H1 (cell line): Measurements from ENCODE around the gene NMRK1. TPM values are rescaled to one million over a fixed set of nuclear protein-coding genes. Genes with fewer than 3 reads are reported as not detected.

Experiments
- EP300 ChIP-seq, 2 experiments: IDR thresholded peaks; 1 replicate in 1 of 2; 2 replicates in 1 of 2; pipeline ENCODE4 v1.6.1; 2011 to 2012; ENCODE audit warnings: low read depth in 2 of 2, low read length in 2 of 2, mild to moderate bottlenecking in 2 of 2, borderline replicate concordance in 1 of 2, inconsistent platforms in 1 of 2, moderate library complexity in 1 of 2
- GTF2F1 ChIP-seq: IDR thresholded peaks from 2 replicates; pipeline ENCODE4 v1.6.1; 2012; ENCODE audit warnings: low read depth, low read length, improper control_type of control experiment, borderline replicate concordance
- JUND ChIP-seq: IDR thresholded peaks from 2 replicates; pipeline ENCODE4 v1.6.1; 2011; ENCODE audit warnings: mild to moderate bottlenecking, improper control_type of control experiment, low read length
- KDM1A ChIP-seq: fragments of 200-600, 300-600 bp; sonication (generic); IDR thresholded peaks from 2 replicates; pipeline ENCODE4 v1.7.1; 2016; ENCODE audit warnings: mild to moderate bottlenecking, low read length, borderline replicate concordance
- PHF8 ChIP-seq: fragments of 200-600 bp; sonication (generic); conservative IDR thresholded peaks from 2 replicates; pipeline ENCODE4 v1.7.1; 2012; ENCODE audit warnings: low read depth, mild to moderate bottlenecking, inconsistent platforms, low read length, moderate library complexity
- RAD21 ChIP-seq, 2 experiments: IDR thresholded peaks in 1 of 2; conservative IDR thresholded peaks in 1 of 2; 2 replicates each; pipeline ENCODE4 v1.6.1; 2011; ENCODE audit warnings: low read depth in 2 of 2, low read length in 2 of 2, improper control_type of control experiment in 1 of 2, inconsistent platforms in 1 of 2, mild to moderate bottlenecking in 1 of 2, moderate library complexity in 1 of 2
- SIN3A ChIP-seq, 2 experiments: IDR thresholded peaks in 1 of 2; conservative IDR thresholded peaks in 1 of 2; 2 replicates each; pipeline ENCODE4 v1.6.1; 2011 to 2012; ENCODE audit warnings: low read length in 2 of 2, improper control_type of control experiment in 1 of 2, low read depth in 1 of 2, mild to moderate bottlenecking in 1 of 2
- polyA plus RNA-seq, 7 experiments: library from polyadenylated mRNA; depleted of rRNA in 3 of 7; stranded (reverse) in 5 of 7; unstranded in 2 of 7; fragments of >200 nt in 5 of 7; fragments of 200-250 nt in 2 of 7; gene quantifications; 1 replicate in 5 of 7; 2 replicates in 1 of 7; 4 replicates in 1 of 7; pipeline versions ENCODE4 v1.2.1 to v1.2.3, GENCODE V29; 2011 to 2013; ENCODE audit warnings: missing spikeins in 2 of 7, mixed read lengths in 2 of 7
- total RNA-seq: library from RNA; stranded (reverse); fragmentation: NEBNext Ultra II Directional; extraction: Animal tissue kit (Norgen Biotek cat#: 25700); gene quantifications from 2 replicates; pipeline ENCODE4 v1.2.1, GENCODE V29; 2021
- TF ChIP-seq, protein P1 (sequence below): fragments of 300-600 bp; sonication (generic); IDR thresholded peaks from 2 replicates; pipeline ENCODE4 v1.7.1; 2012; ENCODE audit warnings: low read length, moderate library complexity, mild to moderate bottlenecking, inconsistent platforms; ENCODE audit not compliant: insufficient replicate concordance
- TF ChIP-seq, protein P2 (sequence below): IDR thresholded peaks from 2 replicates; pipeline ENCODE4 v1.6.1; 2012; ENCODE audit warnings: low read length, inconsistent platforms

NMRK1 gene
- total and polyA plus RNA-seq, 2 of the 8 experiments (the other 6 are each of a cell fraction or from before 2014, with no cell fraction given): 5.8 to 8.1 TPM

DNA sequence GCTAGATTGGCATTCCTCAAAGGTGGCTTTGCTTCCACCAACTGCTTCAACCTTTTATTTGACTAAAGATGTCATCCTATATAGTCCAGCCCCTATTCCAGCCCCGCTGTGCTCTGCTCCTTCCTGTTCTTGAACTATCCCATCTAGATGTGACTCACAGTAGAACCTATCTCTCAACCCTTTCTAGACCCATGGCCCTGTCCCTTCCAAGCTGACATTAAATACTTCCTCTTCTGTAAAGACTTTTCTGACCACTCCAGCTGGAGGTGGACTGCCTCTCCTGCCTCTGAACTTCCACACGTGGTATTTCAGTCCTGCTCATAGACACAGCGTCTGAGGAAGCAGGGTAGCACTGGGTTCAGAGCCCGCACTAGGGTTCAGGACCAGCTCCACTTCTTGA is 32.7 kb upstream of the NMRK1 start (continued):
- TF ChIP-seq, protein P1, sequence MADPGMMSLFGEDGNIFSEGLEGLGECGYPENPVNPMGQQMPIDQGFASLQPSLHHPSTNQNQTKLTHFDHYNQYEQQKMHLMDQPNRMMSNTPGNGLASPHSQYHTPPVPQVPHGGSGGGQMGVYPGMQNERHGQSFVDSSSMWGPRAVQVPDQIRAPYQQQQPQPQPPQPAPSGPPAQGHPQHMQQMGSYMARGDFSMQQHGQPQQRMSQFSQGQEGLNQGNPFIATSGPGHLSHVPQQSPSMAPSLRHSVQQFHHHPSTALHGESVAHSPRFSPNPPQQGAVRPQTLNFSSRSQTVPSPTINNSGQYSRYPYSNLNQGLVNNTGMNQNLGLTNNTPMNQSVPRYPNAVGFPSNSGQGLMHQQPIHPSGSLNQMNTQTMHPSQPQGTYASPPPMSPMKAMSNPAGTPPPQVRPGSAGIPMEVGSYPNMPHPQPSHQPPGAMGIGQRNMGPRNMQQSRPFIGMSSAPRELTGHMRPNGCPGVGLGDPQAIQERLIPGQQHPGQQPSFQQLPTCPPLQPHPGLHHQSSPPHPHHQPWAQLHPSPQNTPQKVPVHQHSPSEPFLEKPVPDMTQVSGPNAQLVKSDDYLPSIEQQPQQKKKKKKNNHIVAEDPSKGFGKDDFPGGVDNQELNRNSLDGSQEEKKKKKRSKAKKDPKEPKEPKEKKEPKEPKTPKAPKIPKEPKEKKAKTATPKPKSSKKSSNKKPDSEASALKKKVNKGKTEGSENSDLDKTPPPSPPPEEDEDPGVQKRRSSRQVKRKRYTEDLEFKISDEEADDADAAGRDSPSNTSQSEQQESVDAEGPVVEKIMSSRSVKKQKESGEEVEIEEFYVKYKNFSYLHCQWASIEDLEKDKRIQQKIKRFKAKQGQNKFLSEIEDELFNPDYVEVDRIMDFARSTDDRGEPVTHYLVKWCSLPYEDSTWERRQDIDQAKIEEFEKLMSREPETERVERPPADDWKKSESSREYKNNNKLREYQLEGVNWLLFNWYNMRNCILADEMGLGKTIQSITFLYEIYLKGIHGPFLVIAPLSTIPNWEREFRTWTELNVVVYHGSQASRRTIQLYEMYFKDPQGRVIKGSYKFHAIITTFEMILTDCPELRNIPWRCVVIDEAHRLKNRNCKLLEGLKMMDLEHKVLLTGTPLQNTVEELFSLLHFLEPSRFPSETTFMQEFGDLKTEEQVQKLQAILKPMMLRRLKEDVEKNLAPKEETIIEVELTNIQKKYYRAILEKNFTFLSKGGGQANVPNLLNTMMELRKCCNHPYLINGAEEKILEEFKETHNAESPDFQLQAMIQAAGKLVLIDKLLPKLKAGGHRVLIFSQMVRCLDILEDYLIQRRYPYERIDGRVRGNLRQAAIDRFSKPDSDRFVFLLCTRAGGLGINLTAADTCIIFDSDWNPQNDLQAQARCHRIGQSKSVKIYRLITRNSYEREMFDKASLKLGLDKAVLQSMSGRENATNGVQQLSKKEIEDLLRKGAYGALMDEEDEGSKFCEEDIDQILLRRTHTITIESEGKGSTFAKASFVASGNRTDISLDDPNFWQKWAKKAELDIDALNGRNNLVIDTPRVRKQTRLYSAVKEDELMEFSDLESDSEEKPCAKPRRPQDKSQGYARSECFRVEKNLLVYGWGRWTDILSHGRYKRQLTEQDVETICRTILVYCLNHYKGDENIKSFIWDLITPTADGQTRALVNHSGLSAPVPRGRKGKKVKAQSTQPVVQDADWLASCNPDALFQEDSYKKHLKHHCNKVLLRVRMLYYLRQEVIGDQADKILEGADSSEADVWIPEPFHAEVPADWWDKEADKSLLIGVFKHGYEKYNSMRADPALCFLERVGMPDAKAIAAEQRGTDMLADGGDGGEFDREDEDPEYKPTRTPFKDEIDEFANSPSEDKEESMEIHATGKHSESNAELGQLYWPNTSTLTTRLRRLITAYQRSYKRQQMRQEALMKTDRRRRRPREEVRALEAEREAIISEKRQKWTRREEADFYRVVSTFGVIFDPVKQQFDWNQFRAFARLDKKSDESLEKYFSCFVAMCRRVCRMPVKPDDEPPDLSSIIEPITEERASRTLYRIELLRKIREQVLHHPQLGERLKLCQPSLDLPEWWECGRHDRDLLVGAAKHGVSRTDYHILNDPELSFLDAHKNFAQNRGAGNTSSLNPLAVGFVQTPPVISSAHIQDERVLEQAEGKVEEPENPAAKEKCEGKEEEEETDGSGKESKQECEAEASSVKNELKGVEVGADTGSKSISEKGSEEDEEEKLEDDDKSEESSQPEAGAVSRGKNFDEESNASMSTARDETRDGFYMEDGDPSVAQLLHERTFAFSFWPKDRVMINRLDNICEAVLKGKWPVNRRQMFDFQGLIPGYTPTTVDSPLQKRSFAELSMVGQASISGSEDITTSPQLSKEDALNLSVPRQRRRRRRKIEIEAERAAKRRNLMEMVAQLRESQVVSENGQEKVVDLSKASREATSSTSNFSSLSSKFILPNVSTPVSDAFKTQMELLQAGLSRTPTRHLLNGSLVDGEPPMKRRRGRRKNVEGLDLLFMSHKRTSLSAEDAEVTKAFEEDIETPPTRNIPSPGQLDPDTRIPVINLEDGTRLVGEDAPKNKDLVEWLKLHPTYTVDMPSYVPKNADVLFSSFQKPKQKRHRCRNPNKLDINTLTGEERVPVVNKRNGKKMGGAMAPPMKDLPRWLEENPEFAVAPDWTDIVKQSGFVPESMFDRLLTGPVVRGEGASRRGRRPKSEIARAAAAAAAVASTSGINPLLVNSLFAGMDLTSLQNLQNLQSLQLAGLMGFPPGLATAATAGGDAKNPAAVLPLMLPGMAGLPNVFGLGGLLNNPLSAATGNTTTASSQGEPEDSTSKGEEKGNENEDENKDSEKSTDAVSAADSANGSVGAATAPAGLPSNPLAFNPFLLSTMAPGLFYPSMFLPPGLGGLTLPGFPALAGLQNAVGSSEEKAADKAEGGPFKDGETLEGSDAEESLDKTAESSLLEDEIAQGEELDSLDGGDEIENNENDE: no peak
- TF ChIP-seq PHF8 (no peak), SIN3A (conservative IDR thresholded peaks at IDR 0.05 in 1 of 2, IDR thresholded peaks at IDR 0.05 in 1 of 2; ENCODE audit: low read depth in 1 of 2, low read length in 2 of 2) (no peak), JUND (no peak), EP300 (IDR thresholded peaks at IDR 0.05; ENCODE audit: borderline replicate concordance in 1 of 2, low read depth in 2 of 2, low read length in 2 of 2) (no peak), KDM1A (no peak), GTF2F1 (no peak), RAD21 (IDR thresholded peaks at IDR 0.05 in 1 of 2, conservative IDR thresholded peaks at IDR 0.05 in 1 of 2; ENCODE audit: low read depth in 2 of 2, low read length in 2 of 2) (no peak)
- TF ChIP-seq, protein P2, sequence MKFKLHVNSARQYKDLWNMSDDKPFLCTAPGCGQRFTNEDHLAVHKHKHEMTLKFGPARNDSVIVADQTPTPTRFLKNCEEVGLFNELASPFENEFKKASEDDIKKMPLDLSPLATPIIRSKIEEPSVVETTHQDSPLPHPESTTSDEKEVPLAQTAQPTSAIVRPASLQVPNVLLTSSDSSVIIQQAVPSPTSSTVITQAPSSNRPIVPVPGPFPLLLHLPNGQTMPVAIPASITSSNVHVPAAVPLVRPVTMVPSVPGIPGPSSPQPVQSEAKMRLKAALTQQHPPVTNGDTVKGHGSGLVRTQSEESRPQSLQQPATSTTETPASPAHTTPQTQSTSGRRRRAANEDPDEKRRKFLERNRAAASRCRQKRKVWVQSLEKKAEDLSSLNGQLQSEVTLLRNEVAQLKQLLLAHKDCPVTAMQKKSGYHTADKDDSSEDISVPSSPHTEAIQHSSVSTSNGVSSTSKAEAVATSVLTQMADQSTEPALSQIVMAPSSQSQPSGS: no peak
